MM.1S (cell line): ENCODE data around the gene ZNF530.

ENCODE experiments used
- DNase-seq: peaks from one replicate; pipeline ENCODE4 v3.0.0-alpha.2; 2015
- H2AFZ ChIP-seq: fragments of 300-600 bp; sonication (generic); 2 replicates; pipeline ENCODE4 v1.6.0; 2016; ENCODE audit warnings: antibody characterized with exemption, low read length
- H3F3A ChIP-seq: fragments of 300-600 bp; sonication (generic); 2 replicates; pipeline ENCODE4 v1.6.1; 2016; ENCODE audit warnings: mild to moderate bottlenecking, antibody characterized with exemption, low read length, moderate library complexity, mixed read lengths; ENCODE audit not compliant: insufficient read depth
- H3K27ac ChIP-seq: fragments of 300-600 bp; sonication (generic); 2 replicates; pipeline ENCODE4 v1.5.1; 2016; ENCODE audit warnings: mild to moderate bottlenecking, low read length
- H3K27me3 ChIP-seq: fragments of 300-600 bp; sonication (generic); replicated peaks from 2 replicates; pipeline ENCODE4 v1.6.0; 2016; ENCODE audit warnings: low read length; ENCODE audit not compliant: insufficient read depth
- H3K36me3 ChIP-seq: fragments of 300-600 bp; sonication (generic); replicated peaks from 2 replicates; pipeline ENCODE4 v1.6.1; 2016; ENCODE audit warnings: mild to moderate bottlenecking, low read length, mixed read lengths; ENCODE audit not compliant: insufficient read depth
- H3K4me1 ChIP-seq: fragments of 300-600 bp; sonication (generic); 2 replicates; pipeline ENCODE4 v1.6.1; 2016; ENCODE audit warnings: low read length, mixed read lengths
- H3K4me2 ChIP-seq: fragments of 300-600 bp; sonication (generic); 2 replicates; pipeline ENCODE4 v1.6.0; 2016; ENCODE audit warnings: low read depth, low read length
- H3K4me3 ChIP-seq: fragments of 300-600 bp; sonication (generic); 2 replicates; pipeline ENCODE4 v1.5.1; 2016; ENCODE audit warnings: low read length, mixed read lengths
- H3K79me2 ChIP-seq: fragments of 300-600 bp; sonication (generic); 2 replicates; pipeline ENCODE4 v1.6.1; 2016; ENCODE audit warnings: mixed run types, low read length, mixed read lengths
- H3K9ac ChIP-seq: fragments of 300-600 bp; sonication (generic); 2 replicates; pipeline ENCODE4 v1.6.1; 2016; ENCODE audit warnings: low read length, mixed read lengths
- H3K9me2 ChIP-seq: fragments of 300-600 bp; sonication (generic); replicated peaks from 2 replicates; pipeline ENCODE4 v1.6.1; 2016; ENCODE audit warnings: mild to moderate bottlenecking, low read length, mixed read lengths; ENCODE audit not compliant: insufficient read depth
- H3K9me3 ChIP-seq: fragments of 300-600 bp; sonication (generic); replicated peaks from 2 replicates; pipeline ENCODE4 v1.6.1; 2016; ENCODE audit warnings: mild to moderate bottlenecking, low read length, mixed read lengths; ENCODE audit not compliant: insufficient read depth
- H4K20me1 ChIP-seq: fragments of 300-600 bp; sonication (generic); 2 replicates; pipeline ENCODE4 v1.6.1; 2016; ENCODE audit warnings: mild to moderate bottlenecking, low read length, moderate library complexity, mixed read lengths; ENCODE audit not compliant: insufficient read depth
- EZH2 ChIP-seq: fragments of 300-600 bp; sonication (generic); optimal IDR thresholded peaks from 2 replicates; pipeline ENCODE3; 2017; ENCODE audit warnings: low read depth, mild to moderate bottlenecking, antibody characterized with exemption, low read length, mixed read lengths
- EZH2phosphoT487 ChIP-seq: fragments of 300-600 bp; sonication (generic); IDR thresholded peaks from 2 replicates; pipeline ENCODE4 v1.6.1; 2018; ENCODE audit warnings: antibody characterized with exemption, low read length
- TF ChIP-seq, protein P1 (sequence below): fragments of 300-600 bp; sonication (generic); IDR thresholded peaks from 2 replicates; pipeline ENCODE4 v1.5.1; 2016; ENCODE audit warnings: antibody characterized with exemption, low read length, mixed read lengths

The ZNF530 gene

GRCh38 chr19:57611113-57611512, 11.4 kb downstream of the ZNF530 start:
- Histone ChIP-seq H3F3A (no peaks in the 10 kb centered on the region), H3K27ac (no peak overlapping the region), H3K9me3 (peaks cover 8% of the 10 kb centered on the region), H2AFZ (no peak overlapping the region), H3K4me3 (no peak overlapping the region), H3K4me2 (no peak overlapping the region), H3K79me2 (no peaks in the 10 kb centered on the region), H3K9me2 (no peaks in the 10 kb centered on the region), H4K20me1 (no peaks in the 10 kb centered on the region), H3K4me1 (no peaks in the 10 kb centered on the region), H3K9ac (no peak overlapping the region), H3K36me3 (no peaks in the 10 kb centered on the region), H3K27me3 (no peaks in the 10 kb centered on the region)
- no peak for DNase-seq
- no peak for TF ChIP-seq EZH2phosphoT487
- TF ChIP-seq, protein P1, sequence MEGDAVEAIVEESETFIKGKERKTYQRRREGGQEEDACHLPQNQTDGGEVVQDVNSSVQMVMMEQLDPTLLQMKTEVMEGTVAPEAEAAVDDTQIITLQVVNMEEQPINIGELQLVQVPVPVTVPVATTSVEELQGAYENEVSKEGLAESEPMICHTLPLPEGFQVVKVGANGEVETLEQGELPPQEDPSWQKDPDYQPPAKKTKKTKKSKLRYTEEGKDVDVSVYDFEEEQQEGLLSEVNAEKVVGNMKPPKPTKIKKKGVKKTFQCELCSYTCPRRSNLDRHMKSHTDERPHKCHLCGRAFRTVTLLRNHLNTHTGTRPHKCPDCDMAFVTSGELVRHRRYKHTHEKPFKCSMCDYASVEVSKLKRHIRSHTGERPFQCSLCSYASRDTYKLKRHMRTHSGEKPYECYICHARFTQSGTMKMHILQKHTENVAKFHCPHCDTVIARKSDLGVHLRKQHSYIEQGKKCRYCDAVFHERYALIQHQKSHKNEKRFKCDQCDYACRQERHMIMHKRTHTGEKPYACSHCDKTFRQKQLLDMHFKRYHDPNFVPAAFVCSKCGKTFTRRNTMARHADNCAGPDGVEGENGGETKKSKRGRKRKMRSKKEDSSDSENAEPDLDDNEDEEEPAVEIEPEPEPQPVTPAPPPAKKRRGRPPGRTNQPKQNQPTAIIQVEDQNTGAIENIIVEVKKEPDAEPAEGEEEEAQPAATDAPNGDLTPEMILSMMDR: no peak
- TF ChIP-seq EZH2: no peak

- H3K27ac ChIP-seq: no peak within 1 kb of the TSS
- H3K4me1 ChIP-seq: no peaks in the 10 kb centered on the region
- H3K9ac ChIP-seq: peak within 1 kb of the TSS; percentile 23; the same call in 1 of the 2 replicates
- H2AFZ ChIP-seq: peak within 1 kb of the TSS; percentile 91
- DNase-seq: peak; percentile 88
- peaks cover 8% of the 10 kb centered on the region for H3K9me3 ChIP-seq
- TF ChIP-seq EZH2phosphoT487: no peak
- TF ChIP-seq EZH2: no peak
- no peaks in the 10 kb centered on the region for H3F3A ChIP-seq
- no peaks in the 10 kb centered on the region for H3K27me3 ChIP-seq
- H4K20me1 ChIP-seq: no peaks in the 10 kb centered on the region
- no peaks in the 10 kb centered on the region for H3K9me2 ChIP-seq
- H3K79me2 ChIP-seq: no peaks in the 10 kb centered on the region
- peak within 1 kb of the TSS; percentile 75 for H3K4me2 ChIP-seq
- peak within 1 kb of the TSS; percentile 82 for H3K4me3 ChIP-seq
- H3K36me3 ChIP-seq: no peaks in the 10 kb centered on the region
Measured at GRCh38 chr19:57613941-57614743, 14.5 kb downstream of the ZNF530 start, which contains the start of gene ZNF134. TSS of gene ZNF134 (plus strand) at chr19:57614242. CDS start at chr19:57619469, 5,227 bp downstream.

DNA sequence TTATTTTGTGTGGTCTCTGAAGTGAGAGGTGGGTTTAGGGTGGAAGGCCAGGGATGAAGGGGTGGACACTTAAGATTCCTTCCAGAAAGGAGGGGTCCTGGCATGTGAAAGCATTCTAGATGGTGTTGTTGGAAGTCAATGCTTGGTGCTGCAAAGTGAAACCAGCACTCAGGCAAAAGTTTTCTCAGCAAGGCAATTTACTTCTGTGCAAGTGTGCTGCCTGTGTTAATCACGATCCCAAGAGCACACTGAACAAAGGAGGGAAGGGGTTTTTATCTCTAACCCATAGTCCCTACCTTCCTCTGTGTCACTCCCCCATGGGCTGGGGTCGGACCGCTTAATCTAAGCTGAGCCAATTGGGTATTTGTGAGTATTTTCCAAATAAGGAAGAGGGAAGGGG, 15.7 kb downstream of the ZNF530 start:
- Histone ChIP-seq H3K27me3 (no peaks in the 10 kb centered on the region), H3K9me2 (no peaks in the 10 kb centered on the region), H2AFZ (no peak overlapping the region), H3K27ac (no peak overlapping the region), H3K4me2 (no peak overlapping the region), H3K36me3 (peaks cover 7% of the 10 kb centered on the region), H3K4me1 (no peaks in the 10 kb centered on the region), H3K79me2 (no peaks in the 10 kb centered on the region), H3K9ac (no peak overlapping the region), H3K4me3 (no peak overlapping the region), H3F3A (no peaks in the 10 kb centered on the region), H4K20me1 (no peaks in the 10 kb centered on the region), H3K9me3 (peaks cover 13% of the 10 kb centered on the region)
- TF ChIP-seq EZH2 (no peak), EZH2phosphoT487 (no peak)
- TF ChIP-seq, protein P1: no peak
- DNase-seq: no peak
